AG10803 (cell line): ENCODE data around the gene LMAN2.

Source experiments
- DNase-seq: peaks from one replicate; pipeline ENCODE4 v3.0.0; 2010; ENCODE audit warnings: low read depth
- H3K4me3 ChIP-seq: 2 replicates; pipeline ENCODE4 v1.5.1; 2011; ENCODE audit warnings: mild to moderate bottlenecking, low read length, control low read depth
- TF ChIP-seq, protein P1 (sequence below): conservative IDR thresholded peaks from 2 replicates; pipeline ENCODE4 v1.5.1; 2011; ENCODE audit warnings: mild to moderate bottlenecking, low read length, control low read depth, inconsistent platforms

LMAN2 gene

DNA sequence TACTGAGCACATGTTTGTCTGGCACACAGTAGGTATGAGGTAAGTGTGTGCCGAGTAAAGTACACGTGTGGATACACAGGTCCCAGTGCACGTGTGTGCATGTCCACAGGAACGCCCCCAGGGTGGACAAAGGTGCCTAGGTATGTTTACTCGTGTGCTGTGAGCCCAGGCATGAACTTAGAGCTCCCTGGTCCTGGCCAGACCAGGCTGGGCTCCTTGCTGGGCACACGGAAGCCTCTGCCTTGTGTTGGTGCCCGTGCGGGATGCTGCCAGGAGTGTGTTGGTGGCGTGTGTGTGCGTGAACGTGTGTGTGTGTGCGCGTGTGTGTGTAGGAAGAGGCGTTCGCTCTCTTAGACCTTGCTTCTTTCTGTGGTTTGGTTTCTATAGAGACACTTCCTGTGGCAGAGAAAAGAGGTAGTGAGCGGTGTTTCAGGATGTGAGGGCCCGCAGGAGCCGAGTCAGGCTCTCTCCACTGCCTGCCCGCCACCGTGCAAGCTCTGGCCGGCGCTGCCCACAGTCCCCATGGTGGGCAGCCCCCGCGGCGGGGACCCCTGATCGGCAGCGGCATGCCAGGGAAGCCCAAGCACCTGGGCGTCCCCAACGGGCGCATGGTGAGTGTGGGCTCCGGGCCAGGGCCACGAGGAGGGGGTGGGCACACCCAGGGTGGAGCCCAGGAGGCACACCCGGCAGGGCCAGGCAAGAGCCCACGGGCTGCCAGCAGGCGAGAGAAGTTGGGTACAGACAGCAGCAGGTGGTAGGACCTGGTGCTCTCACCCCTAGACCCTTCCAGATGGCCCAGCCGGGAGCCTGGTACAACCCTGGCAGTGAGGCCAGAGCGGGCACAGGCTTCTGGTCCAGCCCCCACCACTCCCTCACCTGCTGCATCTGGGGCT is 6.2 kb upstream of the LMAN2 start, which contains the start of gene RGS14:
Gene RGS14 (plus strand): TSS at position 466 of the 893 bp plus-strand sequence. CDS start 101 bp downstream, at position 567.
- no peak within 1 kb of the TSS for H3K4me3 ChIP-seq
- peak; percentile 32 for DNase-seq

DNA sequence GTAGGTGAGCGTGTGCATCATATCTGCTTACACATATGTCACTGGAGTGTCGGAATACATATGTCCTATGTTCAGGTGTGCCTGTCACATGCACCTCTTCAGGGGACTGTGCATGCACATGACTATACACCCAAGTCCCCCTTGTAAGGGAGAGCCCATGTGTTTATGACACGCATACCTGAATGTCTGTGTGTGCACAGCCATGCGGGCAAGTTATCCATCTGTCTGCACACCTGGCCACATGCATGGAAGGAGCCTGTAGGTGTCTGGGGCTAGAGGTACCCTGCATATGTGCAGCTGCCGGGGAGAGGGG is 5.6 kb upstream of the LMAN2 start:
- no peak overlapping the region for H3K4me3 ChIP-seq
- TF ChIP-seq, protein P1, sequence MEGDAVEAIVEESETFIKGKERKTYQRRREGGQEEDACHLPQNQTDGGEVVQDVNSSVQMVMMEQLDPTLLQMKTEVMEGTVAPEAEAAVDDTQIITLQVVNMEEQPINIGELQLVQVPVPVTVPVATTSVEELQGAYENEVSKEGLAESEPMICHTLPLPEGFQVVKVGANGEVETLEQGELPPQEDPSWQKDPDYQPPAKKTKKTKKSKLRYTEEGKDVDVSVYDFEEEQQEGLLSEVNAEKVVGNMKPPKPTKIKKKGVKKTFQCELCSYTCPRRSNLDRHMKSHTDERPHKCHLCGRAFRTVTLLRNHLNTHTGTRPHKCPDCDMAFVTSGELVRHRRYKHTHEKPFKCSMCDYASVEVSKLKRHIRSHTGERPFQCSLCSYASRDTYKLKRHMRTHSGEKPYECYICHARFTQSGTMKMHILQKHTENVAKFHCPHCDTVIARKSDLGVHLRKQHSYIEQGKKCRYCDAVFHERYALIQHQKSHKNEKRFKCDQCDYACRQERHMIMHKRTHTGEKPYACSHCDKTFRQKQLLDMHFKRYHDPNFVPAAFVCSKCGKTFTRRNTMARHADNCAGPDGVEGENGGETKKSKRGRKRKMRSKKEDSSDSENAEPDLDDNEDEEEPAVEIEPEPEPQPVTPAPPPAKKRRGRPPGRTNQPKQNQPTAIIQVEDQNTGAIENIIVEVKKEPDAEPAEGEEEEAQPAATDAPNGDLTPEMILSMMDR: no peak
- no peak for DNase-seq

More for the DNA sequence above, 6.2 kb upstream of the LMAN2 start, which contains the start of gene RGS14:
- TF ChIP-seq, protein P1: no peak

DNA sequence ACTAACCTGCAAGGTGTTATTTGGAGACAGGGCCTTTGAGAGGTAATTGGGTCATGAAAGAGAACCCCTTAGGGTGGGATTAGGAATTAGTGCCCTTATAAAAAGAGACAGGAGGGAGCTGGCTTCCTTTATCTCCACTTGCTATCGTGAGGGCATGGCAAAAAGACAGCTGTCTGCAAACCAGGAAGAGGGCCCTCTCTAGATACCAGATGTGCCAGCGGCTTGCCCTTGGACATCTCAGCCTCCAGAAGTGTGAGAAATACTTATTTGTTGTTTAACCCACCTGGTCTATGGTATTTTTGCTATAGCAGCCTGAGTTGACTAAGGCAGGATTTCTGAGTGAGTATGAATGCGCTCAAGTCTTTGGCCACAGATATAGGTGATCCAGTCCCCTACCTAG is 5.3 kb upstream of the LMAN2 start:
- TF ChIP-seq, protein P1: no peak
- no peak for DNase-seq
- H3K4me3 ChIP-seq: no peak overlapping the region

DNA sequence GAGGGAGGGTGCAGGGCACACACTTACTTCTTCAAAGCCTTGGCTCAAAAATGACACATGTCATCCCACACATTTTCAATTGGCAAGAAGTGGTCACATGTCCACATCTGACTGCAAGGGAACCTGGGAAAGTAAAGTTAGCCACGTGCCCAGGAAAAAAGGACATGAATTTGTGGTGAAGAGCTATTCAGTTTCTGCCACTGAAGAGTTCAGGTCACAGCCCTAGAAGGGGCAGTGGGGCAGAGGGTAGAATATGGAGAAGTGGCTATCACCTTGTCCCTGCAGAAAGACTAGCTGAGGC is 4.3 kb upstream of the LMAN2 start:
- DNase-seq: no peak
- TF ChIP-seq, protein P1: no peak
- no peak overlapping the region for H3K4me3 ChIP-seq

DNA sequence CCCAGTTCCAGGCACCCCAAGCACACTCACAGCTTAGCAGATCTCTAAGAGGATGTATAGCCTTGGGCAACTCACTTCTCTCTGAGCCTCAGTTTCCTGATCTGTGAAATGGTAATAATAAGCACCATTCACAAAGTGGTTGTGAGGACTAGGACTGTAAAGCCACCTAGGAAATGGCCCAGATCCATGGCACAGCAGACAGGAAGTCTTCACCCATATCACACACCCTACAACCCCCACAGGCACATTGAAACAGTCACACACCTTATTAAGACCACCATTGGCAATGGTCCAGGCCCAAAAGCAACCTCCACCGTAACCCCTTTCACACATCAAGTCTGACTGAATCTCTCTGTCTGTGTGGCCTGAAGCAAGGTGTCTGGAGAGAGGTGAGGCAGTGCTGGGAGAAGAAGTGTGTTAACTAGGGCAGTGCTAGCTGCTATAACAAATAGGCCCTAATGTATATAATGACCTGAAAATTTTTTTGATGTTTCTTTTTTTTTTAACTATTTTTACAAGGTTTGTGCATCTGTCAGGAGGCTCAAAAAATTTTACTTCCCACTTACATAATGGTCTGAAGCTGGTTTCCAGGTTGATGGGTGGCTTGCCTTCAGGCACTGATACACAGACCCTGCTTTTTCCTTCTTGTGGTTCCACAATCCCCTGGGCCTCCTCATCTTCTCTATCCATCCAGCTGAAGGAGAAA is 3.8 kb upstream of the LMAN2 start:
- DNase-seq: no peak
- no peak overlapping the region for H3K4me3 ChIP-seq
- TF ChIP-seq, protein P1: no peak

DNA sequence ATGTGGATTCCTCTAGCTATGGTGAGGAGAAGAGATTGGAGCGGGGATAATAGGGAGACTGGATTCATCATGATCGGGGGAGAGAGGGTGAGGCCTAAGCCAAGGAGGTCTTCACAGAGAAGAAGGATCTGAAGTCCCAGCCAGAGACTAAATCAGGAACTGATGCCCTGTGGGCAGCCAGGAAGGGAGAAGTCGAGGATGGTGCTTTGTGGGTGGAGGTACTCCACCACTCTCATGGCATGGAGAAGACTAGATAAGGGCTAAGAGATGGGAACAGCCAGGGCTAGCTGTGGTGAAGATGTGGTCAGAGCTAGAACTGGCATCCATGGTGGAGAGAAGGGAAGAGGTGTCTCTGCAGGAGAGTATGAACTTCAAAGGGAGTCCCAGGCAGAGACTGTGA is 3.2 kb upstream of the LMAN2 start:
- DNase-seq: no peak
- TF ChIP-seq, protein P1: no peak
- no peak overlapping the region for H3K4me3 ChIP-seq

DNA sequence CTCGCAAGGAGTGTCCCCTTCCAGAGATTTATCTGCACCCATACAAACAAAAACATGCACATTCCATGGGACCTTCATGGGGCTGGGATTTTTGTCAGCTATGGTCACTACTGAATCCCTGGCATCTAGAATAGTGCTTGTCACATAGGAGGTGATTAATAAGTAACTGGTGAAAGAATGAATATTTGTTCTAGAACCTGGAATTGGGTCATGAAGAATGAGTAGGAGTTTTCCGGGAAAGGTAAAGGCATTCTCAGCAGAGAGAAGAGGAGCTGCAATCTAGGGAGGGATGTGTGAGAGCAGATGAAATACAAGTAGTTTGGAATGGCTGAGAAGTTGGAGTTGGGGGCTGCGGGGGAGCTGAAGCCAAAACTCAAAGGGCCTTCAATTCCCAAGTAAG is 2.8 kb upstream of the LMAN2 start:
- TF ChIP-seq, protein P1: no peak
- no peak overlapping the region for H3K4me3 ChIP-seq
- DNase-seq: no peak
